ENCODE results near the gene RASSF5. TPM values are rescaled to one million over a fixed set of nuclear protein-coding genes. Genes with fewer than 3 reads are reported as not detected.
A peak's percentile ranks its signal among the peaks of the same experiment; 100 is the strongest.

The RASSF5 gene
- total and polyA plus RNA-seq, 9 of the 15 experiments (the other 6 are each of a cell fraction or from before 2014, with no cell fraction given) = 6.1 to 41.0 (median 25.2) TPM

DNA sequence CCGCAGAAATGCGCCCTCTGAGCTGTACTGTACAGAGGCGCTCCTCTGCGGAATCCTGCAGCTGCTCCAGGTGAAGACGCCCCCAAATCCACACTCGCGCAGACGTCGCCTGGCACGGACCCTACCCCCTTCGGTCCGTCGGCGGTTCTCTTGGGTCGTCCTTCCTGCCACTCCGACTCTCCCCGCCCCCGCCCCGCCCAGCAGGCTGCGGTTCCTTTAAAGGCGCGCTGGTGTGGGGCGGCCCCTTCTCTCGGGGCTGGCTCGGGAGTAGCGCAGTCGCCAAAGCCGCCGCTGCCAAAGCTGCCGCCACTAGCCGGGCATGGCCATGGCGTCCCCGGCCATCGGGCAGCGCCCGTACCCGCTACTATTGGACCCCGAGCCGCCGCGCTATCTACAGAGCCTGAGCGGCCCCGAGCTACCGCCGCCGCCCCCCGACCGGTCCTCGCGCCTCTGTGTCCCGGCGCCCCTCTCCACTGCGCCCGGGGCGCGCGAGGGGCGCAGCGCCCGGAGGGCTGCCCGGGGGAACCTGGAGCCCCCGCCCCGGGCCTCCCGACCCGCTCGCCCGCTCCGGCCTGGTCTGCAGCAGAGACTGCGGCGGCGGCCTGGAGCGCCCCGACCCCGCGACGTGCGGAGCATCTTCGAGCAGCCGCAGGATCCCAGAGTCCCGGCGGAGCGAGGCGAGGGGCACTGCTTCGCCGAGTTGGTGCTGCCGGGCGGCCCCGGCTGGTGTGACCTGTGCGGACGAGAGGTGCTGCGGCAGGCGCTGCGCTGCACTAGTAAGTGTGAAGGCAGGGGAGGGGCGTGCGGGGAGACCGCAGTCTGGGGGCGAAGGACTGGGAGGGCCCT is at the start of gene RASSF5 (continued):
- TF ChIP-seq, protein P1, sequence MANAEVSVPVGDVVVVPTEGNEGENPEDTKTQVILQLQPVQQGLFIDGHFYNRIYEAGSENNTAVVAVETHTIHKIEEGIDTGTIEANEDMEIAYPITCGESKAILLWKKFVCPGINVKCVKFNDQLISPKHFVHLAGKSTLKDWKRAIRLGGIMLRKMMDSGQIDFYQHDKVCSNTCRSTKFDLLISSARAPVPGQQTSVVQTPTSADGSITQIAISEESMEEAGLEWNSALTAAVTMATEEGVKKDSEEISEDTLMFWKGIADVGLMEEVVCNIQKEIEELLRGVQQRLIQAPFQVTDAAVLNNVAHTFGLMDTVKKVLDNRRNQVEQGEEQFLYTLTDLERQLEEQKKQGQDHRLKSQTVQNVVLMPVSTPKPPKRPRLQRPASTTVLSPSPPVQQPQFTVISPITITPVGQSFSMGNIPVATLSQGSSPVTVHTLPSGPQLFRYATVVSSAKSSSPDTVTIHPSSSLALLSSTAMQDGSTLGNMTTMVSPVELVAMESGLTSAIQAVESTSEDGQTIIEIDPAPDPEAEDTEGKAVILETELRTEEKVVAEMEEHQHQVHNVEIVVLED (CRISPR knock-in tag; IDR thresholded peaks at IDR 0.05) = no peak
- TF ChIP-seq MTA1 (IDR thresholded peaks at IDR 0.05; ENCODE audit: borderline replicate concordance) (no peak), ZNF561 (CRISPR knock-in tag; conservative IDR thresholded peaks at IDR 0.05) (no peak), ZNF134 (CRISPR knock-in tag; conservative IDR thresholded peaks at IDR 0.05) (no peak), STAT5B (CRISPR knock-in tag; IDR thresholded peaks at IDR 0.05) (no peak), DDX20 (tag; IDR thresholded peaks at IDR 0.05; ENCODE audit: low read depth) (no peak), ZNF347 (CRISPR knock-in tag; IDR thresholded peaks at IDR 0.05; ENCODE audit: low read depth) (no peak), NUFIP1 (IDR thresholded peaks at IDR 0.05; ENCODE audit: partially characterized antibody) (no peak), CHD2 (IDR thresholded peaks at IDR 0.05; ENCODE audit: low read depth, low read length) (no peak), SOX6 (IDR thresholded peaks at IDR 0.05) (no peak), CXXC5 (CRISPR knock-in tag; IDR thresholded peaks at IDR 0.05) (peak; percentile 30; the same call in 1 of the 2 replicates), PYGO2 (tag; IDR thresholded peaks at IDR 0.05) (no peak), SUPT5H (IDR thresholded peaks at IDR 0.05) (no peak; the same call in 1 of the 2 replicates), ZFPM2 (CRISPR knock-in tag; IDR thresholded peaks at IDR 0.05) (no peak), ESRRB (CRISPR knock-in tag; IDR thresholded peaks at IDR 0.05; ENCODE audit: borderline replicate concordance) (no peak), ZNF79 (CRISPR knock-in tag; IDR thresholded peaks at IDR 0.05; ENCODE audit: low read depth) (no peak), KDM2B (CRISPR knock-in tag; IDR thresholded peaks at IDR 0.05) (no peak), ATF1 (CRISPR knock-in tag; IDR thresholded peaks at IDR 0.05) (no peak), ATF1 (tag; IDR thresholded peaks at IDR 0.05) (no peak), ASH1L (IDR thresholded peaks at IDR 0.05; ENCODE audit: borderline replicate concordance, low read depth, partially characterized antibody) (no peak), FOXJ3 (CRISPR knock-in tag; IDR thresholded peaks at IDR 0.05) (no peak)
- TF ChIP-seq, protein P2, sequence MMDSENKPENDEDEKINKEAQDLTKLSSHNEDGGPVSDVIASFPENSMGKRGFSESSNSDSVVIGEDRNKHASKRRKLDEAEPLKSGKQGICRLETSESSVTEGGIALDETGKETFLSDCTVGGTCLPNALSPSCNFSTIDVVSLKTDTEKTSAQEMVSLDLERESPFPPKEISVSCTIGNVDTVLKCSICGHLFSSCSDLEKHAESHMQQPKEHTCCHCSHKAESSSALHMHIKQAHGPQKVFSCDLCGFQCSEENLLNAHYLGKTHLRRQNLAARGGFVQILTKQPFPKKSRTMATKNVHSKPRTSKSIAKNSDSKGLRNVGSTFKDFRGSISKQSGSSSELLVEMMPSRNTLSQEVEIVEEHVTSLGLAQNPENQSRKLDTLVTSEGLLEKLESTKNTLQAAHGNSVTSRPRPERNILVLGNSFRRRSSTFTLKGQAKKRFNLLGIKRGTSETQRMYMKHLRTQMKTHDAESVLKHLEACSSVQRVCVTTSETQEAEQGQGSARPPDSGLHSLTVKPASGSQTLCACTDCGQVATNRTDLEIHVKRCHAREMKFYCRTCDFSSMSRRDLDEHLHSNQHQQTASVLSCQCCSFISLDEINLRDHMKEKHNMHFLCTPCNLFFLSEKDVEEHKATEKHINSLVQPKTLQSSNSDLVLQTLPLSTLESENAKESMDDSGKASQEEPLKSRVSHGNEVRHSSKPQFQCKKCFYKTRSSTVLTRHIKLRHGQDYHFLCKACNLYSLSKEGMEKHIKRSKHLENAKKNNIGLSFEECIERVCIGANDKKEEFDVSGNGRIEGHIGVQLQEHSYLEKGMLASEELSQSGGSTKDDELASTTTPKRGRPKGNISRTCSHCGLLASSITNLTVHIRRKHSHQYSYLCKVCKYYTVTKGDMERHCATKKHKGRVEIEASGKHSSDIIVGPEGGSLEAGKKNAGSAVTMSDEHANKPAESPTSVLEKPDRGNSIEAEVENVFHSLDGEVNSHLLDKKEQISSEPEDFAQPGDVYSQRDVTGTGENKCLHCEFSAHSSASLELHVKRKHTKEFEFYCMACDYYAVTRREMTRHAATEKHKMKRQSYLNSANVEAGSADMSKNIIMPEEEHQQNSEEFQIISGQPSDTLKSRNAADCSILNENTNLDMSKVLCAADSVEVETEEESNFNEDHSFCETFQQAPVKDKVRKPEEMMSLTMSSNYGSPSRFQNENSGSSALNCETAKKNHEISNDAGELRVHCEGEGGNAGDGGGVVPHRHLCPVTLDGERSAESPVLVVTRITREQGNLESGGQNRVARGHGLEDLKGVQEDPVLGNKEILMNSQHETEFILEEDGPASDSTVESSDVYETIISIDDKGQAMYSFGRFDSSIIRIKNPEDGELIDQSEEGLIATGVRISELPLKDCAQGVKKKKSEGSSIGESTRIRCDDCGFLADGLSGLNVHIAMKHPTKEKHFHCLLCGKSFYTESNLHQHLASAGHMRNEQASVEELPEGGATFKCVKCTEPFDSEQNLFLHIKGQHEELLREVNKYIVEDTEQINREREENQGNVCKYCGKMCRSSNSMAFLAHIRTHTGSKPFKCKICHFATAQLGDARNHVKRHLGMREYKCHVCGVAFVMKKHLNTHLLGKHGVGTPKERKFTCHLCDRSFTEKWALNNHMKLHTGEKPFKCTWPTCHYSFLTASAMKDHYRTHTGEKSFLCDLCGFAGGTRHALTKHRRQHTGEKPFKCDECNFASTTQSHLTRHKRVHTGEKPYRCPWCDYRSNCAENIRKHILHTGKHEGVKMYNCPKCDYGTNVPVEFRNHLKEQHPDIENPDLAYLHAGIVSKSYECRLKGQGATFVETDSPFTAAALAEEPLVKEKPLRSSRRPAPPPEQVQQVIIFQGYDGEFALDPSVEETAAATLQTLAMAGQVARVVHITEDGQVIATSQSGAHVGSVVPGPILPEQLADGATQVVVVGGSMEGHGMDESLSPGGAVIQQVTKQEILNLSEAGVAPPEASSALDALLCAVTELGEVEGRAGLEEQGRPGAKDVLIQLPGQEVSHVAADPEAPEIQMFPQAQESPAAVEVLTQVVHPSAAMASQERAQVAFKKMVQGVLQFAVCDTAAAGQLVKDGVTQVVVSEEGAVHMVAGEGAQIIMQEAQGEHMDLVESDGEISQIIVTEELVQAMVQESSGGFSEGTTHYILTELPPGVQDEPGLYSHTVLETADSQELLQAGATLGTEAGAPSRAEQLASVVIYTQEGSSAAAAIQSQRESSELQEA (IDR thresholded peaks at IDR 0.05; ENCODE audit: low read depth) = no peak

All from K562 (cell line).